Measurements from ENCODE around the gene ITIH5.
"Not testable (repeated sequence)": the region's sequence is repeated elsewhere in the genome, so short reads cannot be mapped to it uniquely, and the experiment has no call there.

ITIH5 gene

GRCh38 chr10:7702288-7702812, 35.6 kb upstream of the ITIH5 start:
- peaks cover 5% of the 10 kb centered on the region for H3K4me1 ChIP-seq (ENCODE audit: control insufficient read depth, insufficient read depth, low read length)

DNA sequence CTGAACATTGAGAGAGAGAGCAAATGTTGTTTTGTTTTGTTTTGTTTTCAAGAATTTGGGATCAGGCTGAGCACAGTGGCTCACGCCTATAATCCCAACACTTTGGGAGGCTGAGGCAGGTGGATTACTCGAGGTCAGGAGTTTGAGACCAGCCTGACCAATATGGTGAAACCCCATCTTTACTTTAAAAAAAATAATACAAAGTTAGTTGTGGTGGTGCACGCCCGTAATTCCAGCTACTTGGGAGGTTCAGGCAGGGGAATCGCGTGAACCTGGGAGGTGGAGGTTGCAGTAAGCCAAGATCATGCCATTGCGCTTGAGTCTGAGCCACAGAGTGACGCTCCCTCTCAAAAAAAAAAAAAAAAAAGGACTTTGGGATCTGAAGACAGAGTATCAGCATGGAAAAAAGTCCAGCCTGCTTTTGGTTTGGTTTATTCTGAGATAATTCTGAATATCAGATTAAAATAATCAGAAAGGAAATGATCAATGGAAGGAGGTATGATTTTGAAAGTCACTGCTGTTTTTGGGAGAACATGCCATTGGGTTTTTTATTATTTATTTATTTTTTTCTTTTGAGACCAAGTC, 34.5 kb upstream of the ITIH5 start:
- Histone ChIP-seq H3K9ac (ENCODE audit: low read length) (no peak overlapping the region), H3K9me3 (ENCODE audit: control insufficient read depth, low read length) (no peaks in the 10 kb centered on the region), H3K4me1 (ENCODE audit: control insufficient read depth, insufficient read depth, low read length) (peaks cover 5% of the 10 kb centered on the region), H3K27me3 (ENCODE audit: control insufficient read depth, insufficient read depth, low read length) (peaks cover 10% of the 10 kb centered on the region), H3K36me3 (ENCODE audit: control insufficient read depth, insufficient read depth, low read length) (no peaks in the 10 kb centered on the region), H3K4me3 (ENCODE audit: low read length) (no peak overlapping the region)

More at GRCh38 chr10:7702288-7702812, 35.6 kb upstream of the ITIH5 start:
- H3K9ac ChIP-seq (ENCODE audit: low read length), result no peak overlapping the region
- peaks cover 10% of the 10 kb centered on the region for H3K27me3 ChIP-seq (ENCODE audit: control insufficient read depth, insufficient read depth, low read length)
- H3K36me3 ChIP-seq (ENCODE audit: control insufficient read depth, insufficient read depth, low read length), result no peaks in the 10 kb centered on the region
- no peak overlapping the region for H3K4me3 ChIP-seq (ENCODE audit: low read length)
- no peaks in the 10 kb centered on the region for H3K9me3 ChIP-seq (ENCODE audit: control insufficient read depth, low read length)

GRCh38 chr10:7700577-7701125, 33.9 kb upstream of the ITIH5 start:
- no peak overlapping the region for H3K4me3 ChIP-seq (ENCODE audit: low read length)
- no peaks in the 10 kb centered on the region for H3K36me3 ChIP-seq (ENCODE audit: control insufficient read depth, insufficient read depth, low read length)
- H3K9ac ChIP-seq (ENCODE audit: low read length), result no peak overlapping the region
- H3K9me3 ChIP-seq (ENCODE audit: control insufficient read depth, low read length), result no peaks in the 10 kb centered on the region
- peaks cover 10% of the 10 kb centered on the region for H3K27me3 ChIP-seq (ENCODE audit: control insufficient read depth, insufficient read depth, low read length)
- peaks cover 5% of the 10 kb centered on the region for H3K4me1 ChIP-seq (ENCODE audit: control insufficient read depth, insufficient read depth, low read length)

GRCh38 chr10:7697426-7697825, 30.7 kb upstream of the ITIH5 start:
- no peaks in the 10 kb centered on the region for H3K9me3 ChIP-seq (ENCODE audit: control insufficient read depth, low read length)

DNA sequence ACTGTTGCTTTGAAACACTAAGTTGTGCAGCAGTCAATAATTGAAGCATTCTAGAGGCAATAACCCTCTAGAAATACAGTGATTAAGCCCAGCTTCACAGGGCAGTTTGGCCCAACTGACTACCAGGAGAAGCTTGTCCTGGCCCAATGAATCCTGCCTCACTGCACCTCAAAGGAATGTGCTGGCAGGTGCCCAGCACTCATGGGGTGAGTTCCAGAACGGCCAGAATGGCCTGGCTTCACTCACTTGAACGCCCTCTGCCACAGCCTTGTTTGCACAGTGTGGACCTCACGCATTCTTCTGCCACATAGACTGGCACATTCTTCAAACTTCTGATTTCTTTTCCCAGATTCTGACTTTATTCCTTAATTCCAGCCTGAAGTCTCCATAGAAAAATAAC, 29.8 kb upstream of the ITIH5 start:
- Histone ChIP-seq H3K27me3 (ENCODE audit: control insufficient read depth, insufficient read depth, low read length) (no peaks in the 10 kb centered on the region), H3K4me3 (ENCODE audit: low read length) (no peak overlapping the region), H3K9me3 (ENCODE audit: control insufficient read depth, low read length) (no peaks in the 10 kb centered on the region)

More at GRCh38 chr10:7697426-7697825, 30.7 kb upstream of the ITIH5 start:
- no peak overlapping the region for H3K9ac ChIP-seq (ENCODE audit: low read length)
- H3K4me1 ChIP-seq (ENCODE audit: control insufficient read depth, insufficient read depth, low read length), result peaks cover 5% of the 10 kb centered on the region
- H3K4me3 ChIP-seq (ENCODE audit: low read length), result no peak overlapping the region
- peaks cover 3% of the 10 kb centered on the region for H3K27me3 ChIP-seq (ENCODE audit: control insufficient read depth, insufficient read depth, low read length)
- H3K36me3 ChIP-seq (ENCODE audit: control insufficient read depth, insufficient read depth, low read length), result no peaks in the 10 kb centered on the region

DNA sequence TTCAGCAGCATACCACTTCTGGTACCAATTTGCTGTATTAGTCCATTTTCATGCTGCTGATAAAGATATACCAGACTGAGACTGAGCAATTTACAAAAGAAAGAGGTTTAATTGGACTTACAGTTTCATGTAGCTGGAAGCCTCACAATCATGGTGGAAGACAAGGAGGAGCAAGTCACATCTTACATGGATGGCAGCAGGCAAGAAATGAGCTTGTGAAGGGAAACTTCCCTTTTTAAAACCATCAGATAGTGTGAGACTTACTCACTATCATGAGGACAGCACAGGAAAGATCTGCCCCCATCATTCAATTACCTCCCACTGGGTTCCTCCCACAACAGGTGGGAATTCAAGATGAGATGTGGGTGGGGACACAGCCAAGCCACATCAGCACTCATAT, 26.4 kb upstream of the ITIH5 start:
- H3K9me3 ChIP-seq (ENCODE audit: control insufficient read depth, low read length); H3K4me3 ChIP-seq (ENCODE audit: low read length); H3K27me3 ChIP-seq (ENCODE audit: control insufficient read depth, insufficient read depth, low read length); H3K36me3 ChIP-seq (ENCODE audit: control insufficient read depth, insufficient read depth, low read length); H3K9ac ChIP-seq (ENCODE audit: low read length); H3K4me1 ChIP-seq (ENCODE audit: control insufficient read depth, insufficient read depth, low read length): not testable (repeated sequence)

More for the DNA sequence above, 29.8 kb upstream of the ITIH5 start:
- H3K36me3 ChIP-seq (ENCODE audit: control insufficient read depth, insufficient read depth, low read length), result no peaks in the 10 kb centered on the region
- H3K9ac ChIP-seq (ENCODE audit: low read length), result no peak overlapping the region
- H3K4me1 ChIP-seq (ENCODE audit: control insufficient read depth, insufficient read depth, low read length), result peaks cover 5% of the 10 kb centered on the region

GRCh38 chr10:7692368-7692767, 25.6 kb upstream of the ITIH5 start:
- not testable (repeated sequence) for H3K27me3 ChIP-seq (ENCODE audit: control insufficient read depth, insufficient read depth, low read length); H3K9me3 ChIP-seq (ENCODE audit: control insufficient read depth, low read length); H3K36me3 ChIP-seq (ENCODE audit: control insufficient read depth, insufficient read depth, low read length); H3K4me3 ChIP-seq (ENCODE audit: low read length); H3K9ac ChIP-seq (ENCODE audit: low read length); H3K4me1 ChIP-seq (ENCODE audit: control insufficient read depth, insufficient read depth, low read length)

- not testable (repeated sequence) for H3K9ac ChIP-seq (ENCODE audit: low read length); H3K9me3 ChIP-seq (ENCODE audit: control insufficient read depth, low read length); H3K4me3 ChIP-seq (ENCODE audit: low read length); H3K27me3 ChIP-seq (ENCODE audit: control insufficient read depth, insufficient read depth, low read length); H3K36me3 ChIP-seq (ENCODE audit: control insufficient read depth, insufficient read depth, low read length); H3K4me1 ChIP-seq (ENCODE audit: control insufficient read depth, insufficient read depth, low read length)
These were observed 24.3 kb upstream of the ITIH5 start for GRCh38 chr10:7690885-7691597.

- no peak overlapping the region for H3K9ac ChIP-seq (ENCODE audit: low read length)
- H3K4me3 ChIP-seq (ENCODE audit: low read length), result no peak overlapping the region
These were observed 22.8 kb upstream of the ITIH5 start for GRCh38 chr10:7689591-7689990.

GRCh38 chr10:7687228-7687907, 20.6 kb upstream of the ITIH5 start:
- no peaks in the 10 kb centered on the region for H3K4me1 ChIP-seq (ENCODE audit: control insufficient read depth, insufficient read depth, low read length)
- no peaks in the 10 kb centered on the region for H3K36me3 ChIP-seq (ENCODE audit: control insufficient read depth, insufficient read depth, low read length)
- H3K27me3 ChIP-seq (ENCODE audit: control insufficient read depth, insufficient read depth, low read length), result no peaks in the 10 kb centered on the region
- no peak overlapping the region for H3K4me3 ChIP-seq (ENCODE audit: low read length)
- H3K9ac ChIP-seq (ENCODE audit: low read length), result no peak overlapping the region
- H3K9me3 ChIP-seq (ENCODE audit: control insufficient read depth, low read length), result no peaks in the 10 kb centered on the region

More at GRCh38 chr10:7689591-7689990, 22.8 kb upstream of the ITIH5 start:
- no peaks in the 10 kb centered on the region for H3K9me3 ChIP-seq (ENCODE audit: control insufficient read depth, low read length)
- no peaks in the 10 kb centered on the region for H3K4me1 ChIP-seq (ENCODE audit: control insufficient read depth, insufficient read depth, low read length)
- no peaks in the 10 kb centered on the region for H3K36me3 ChIP-seq (ENCODE audit: control insufficient read depth, insufficient read depth, low read length)
- no peaks in the 10 kb centered on the region for H3K27me3 ChIP-seq (ENCODE audit: control insufficient read depth, insufficient read depth, low read length)

DNA sequence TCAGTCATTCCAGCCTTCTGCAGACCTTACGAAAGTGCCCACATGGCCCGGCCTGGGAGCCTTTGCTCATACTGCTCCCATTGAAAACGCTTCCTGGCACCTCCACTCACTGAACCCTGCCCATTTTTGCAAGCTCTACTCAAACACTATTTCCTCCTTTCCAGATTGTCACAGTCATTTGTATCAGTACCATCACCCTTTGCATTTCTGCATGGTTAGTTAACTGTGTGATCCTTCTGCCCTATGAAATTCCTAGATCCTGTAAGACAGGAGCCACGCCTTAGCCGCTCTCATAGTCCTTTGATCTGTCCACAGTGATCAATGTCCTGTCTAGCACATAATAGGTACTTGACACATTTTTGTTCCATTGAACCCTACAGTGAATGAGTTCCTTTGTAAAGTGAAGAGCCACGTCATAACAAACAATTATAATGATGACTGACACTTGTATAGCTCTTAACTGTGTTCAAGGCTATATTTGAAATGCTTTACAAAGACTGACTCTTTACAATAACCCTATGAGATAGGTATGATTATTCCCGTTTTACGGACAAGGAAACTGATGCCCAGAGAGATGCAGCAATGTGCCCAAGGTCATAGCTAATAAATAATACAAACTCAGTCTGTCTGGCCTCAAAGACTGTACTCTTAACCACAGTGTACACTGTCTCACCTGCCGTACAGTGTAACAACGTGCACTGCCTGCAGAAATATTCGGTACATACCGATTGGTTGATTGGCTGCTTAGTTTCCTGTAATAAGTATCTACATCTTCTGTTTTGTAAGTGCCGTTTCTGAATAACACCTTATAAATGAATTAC, 19.8 kb upstream of the ITIH5 start:
- H3K36me3 ChIP-seq (ENCODE audit: control insufficient read depth, insufficient read depth, low read length), result no peaks in the 10 kb centered on the region
- no peaks in the 10 kb centered on the region for H3K27me3 ChIP-seq (ENCODE audit: control insufficient read depth, insufficient read depth, low read length)
- no peaks in the 10 kb centered on the region for H3K9me3 ChIP-seq (ENCODE audit: control insufficient read depth, low read length)
- H3K4me1 ChIP-seq (ENCODE audit: control insufficient read depth, insufficient read depth, low read length), result no peaks in the 10 kb centered on the region
- H3K4me3 ChIP-seq (ENCODE audit: low read length), result no peak overlapping the region
- H3K9ac ChIP-seq (ENCODE audit: low read length), result no peak overlapping the region
